ENCODE results near the gene SLC30A2.

DNA sequence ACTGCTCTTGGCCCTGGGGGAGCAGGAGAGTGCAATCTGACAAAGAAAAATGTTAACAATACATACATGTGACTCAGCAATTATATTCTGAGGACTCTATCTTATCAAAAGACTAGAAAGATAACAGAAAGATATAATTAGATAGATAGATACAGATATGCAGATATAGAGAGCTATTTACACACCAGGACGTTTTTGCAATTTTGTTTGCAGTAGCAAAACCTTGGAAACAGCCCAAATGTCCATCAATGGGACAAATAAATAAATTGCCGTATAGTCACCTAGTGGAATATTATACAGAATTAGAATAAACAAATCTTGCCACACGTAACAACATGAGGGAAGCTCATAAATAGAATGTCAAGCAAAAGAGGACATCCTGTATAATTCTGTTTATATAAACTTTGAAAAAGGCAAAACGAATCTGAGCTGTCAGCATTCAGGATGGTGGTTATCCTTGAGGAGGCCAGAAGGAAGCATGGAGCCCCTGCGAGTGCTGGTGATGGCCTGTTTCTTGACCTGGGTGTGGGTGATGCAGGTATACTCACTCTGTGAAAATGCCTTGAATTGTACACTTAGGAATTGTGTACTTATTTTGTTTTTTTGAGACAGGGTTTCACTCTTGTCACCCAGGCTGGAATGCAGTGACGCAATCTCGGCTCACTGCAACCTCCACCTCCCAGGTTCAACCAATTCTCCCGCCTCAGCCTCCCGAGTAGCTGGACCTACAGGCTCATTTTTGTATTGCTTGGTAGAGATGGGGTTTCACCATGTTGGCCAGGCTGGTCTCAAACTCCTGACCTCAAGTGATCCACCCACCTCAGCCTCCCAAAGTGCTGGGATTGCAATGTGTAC, 34.3 kb upstream of the SLC30A2 start:
- TF ChIP-seq CTCF (IDR thresholded peaks at IDR 0.05) (no peak), ZFX (IDR thresholded peaks at IDR 0.05; ENCODE audit: borderline replicate concordance) (no peak)

Data from 22Rv1 (cell line).